IPS-18a (cell line): ENCODE results near the gene RXYLT1.
"Not testable (repeated sequence)": the region's sequence is repeated elsewhere in the genome, so short reads cannot be mapped to it uniquely, and the experiment has no call there.

Source experiments
- H3K27ac ChIP-seq: one replicate; pipeline ENCODE4 v1.5.1; 2013; ENCODE audit warnings: low read length
- H3K27me3 ChIP-seq: one replicate; pipeline ENCODE4 v1.6.1; 2013; ENCODE audit warnings: mild to moderate bottlenecking, low read length; ENCODE audit not compliant: control insufficient read depth, insufficient read depth
- H3K36me3 ChIP-seq: one replicate; pipeline ENCODE4 v1.6.1; 2013; ENCODE audit warnings: low read depth, low read length; ENCODE audit not compliant: control insufficient read depth
- H3K4me1 ChIP-seq: one replicate; pipeline ENCODE4 v1.6.1; 2013; ENCODE audit warnings: low read depth, low read length; ENCODE audit not compliant: control insufficient read depth
- H3K4me3 ChIP-seq: one replicate; pipeline ENCODE4 v1.5.1; 2013; ENCODE audit warnings: low read length
- H3K9ac ChIP-seq: one replicate; pipeline ENCODE4 v1.6.1; 2013; ENCODE audit warnings: mild to moderate bottlenecking, low read length, moderate library complexity
- H3K9me3 ChIP-seq: one replicate; pipeline ENCODE4 v1.6.1; 2013; ENCODE audit warnings: low read depth, low read length; ENCODE audit not compliant: control insufficient read depth

RXYLT1 gene

DNA sequence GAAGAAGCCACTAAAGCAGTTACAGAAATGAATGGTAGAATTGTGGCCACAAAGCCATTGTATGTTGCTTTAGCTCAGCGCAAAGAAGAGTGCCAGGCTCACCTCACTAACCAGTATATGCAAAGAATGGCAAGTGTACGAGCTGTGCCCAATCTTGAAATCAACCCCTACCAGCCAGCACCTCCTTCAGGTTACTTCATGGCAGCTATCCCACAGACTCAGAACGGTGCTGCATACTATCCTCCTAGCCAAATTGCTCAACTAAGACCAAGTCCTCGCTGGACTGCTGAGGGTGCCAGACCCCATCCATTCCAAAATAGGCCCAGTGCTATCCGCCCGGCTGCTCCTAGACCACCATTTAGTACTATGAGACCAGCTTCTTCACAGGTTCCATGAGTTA, 43.3 kb downstream of the RXYLT1 start:
- H3K9ac ChIP-seq = no peak overlapping the region
- H3K4me1 ChIP-seq = no peaks in the 10 kb centered on the region
- no peak overlapping the region for H3K27ac ChIP-seq
- no peak overlapping the region for H3K4me3 ChIP-seq
- no peaks in the 10 kb centered on the region for H3K27me3 ChIP-seq
- H3K36me3 ChIP-seq = no peaks in the 10 kb centered on the region
- no peaks in the 10 kb centered on the region for H3K9me3 ChIP-seq

DNA sequence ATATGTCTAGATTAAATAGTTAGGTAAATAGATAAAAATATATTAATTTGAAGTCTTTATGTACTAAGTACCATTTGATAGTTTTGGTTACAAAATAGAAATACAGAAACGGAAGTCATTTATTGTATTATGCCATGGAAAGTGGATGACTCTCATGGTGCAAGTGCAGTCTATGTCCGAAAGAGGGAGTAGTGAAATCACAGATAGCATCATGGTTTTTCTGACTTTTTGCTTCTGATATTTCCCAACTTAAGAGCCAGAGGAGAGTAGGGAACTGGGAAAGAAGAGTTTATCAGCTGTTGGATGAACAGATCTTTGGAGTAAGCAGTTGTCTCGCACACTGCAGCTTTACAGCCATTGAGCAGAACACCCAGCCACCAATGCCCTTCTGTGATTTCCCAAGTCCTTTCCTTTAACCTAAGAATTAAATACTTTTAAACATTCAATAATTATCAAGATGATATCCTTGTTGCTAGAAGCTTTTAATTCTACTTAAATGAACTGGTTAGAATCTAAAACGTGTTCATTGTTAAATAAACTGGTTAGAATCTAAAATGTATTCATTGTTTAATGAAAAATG, 46.4 kb downstream of the RXYLT1 start:
- H3K4me3 ChIP-seq = no peak overlapping the region

DNA sequence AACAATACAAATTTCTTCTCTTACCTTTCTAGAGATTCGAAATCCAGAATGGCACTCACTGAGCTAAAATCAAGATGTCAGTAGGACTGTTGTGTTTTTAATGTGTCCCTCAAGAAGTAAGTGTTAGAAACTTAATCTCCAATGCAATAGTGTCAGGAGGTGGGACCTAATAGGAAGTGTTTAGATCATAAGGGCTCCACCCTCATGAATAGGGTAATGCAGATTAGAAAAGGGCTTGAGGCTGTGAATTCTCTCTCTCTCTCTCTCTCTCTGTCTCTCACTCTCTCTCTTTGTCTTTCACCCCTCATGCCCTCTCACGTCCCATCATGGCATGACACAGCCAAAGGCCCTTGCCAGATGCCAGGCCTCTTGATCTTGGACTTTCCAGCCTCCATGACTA, 49.2 kb downstream of the RXYLT1 start:
- no peaks in the 10 kb centered on the region for H3K27me3 ChIP-seq
- H3K36me3 ChIP-seq = no peaks in the 10 kb centered on the region
- no peak overlapping the region for H3K9ac ChIP-seq
- H3K4me3 ChIP-seq = no peak overlapping the region
- no peaks in the 10 kb centered on the region for H3K4me1 ChIP-seq
- H3K27ac ChIP-seq = no peak overlapping the region
- H3K9me3 ChIP-seq = no peaks in the 10 kb centered on the region

More for the DNA sequence above, 46.4 kb downstream of the RXYLT1 start:
- no peaks in the 10 kb centered on the region for H3K36me3 ChIP-seq
- H3K27ac ChIP-seq = no peak overlapping the region
- H3K27me3 ChIP-seq = no peaks in the 10 kb centered on the region
- no peak overlapping the region for H3K9ac ChIP-seq
- no peaks in the 10 kb centered on the region for H3K4me1 ChIP-seq
- no peaks in the 10 kb centered on the region for H3K9me3 ChIP-seq

DNA sequence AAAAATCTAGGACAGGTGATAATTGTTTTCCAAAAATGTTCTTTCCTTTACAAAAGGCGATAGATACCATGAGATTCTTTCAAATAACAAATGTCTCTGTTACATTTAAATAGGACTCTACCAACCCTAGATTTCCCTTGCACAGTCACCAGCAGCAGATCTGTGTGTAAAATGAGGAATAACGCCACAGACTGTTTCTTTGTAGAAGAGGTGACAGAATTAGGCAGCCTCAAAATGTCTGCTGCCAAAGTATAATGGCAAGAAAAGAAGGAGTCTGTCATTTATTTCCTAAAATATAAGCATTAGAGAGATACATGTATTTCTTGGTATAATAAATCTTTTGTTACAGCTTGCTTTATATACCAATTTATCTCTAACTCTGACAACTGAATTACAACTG, 56.3 kb downstream of the RXYLT1 start:
- Histone ChIP-seq H3K36me3 (no peaks in the 10 kb centered on the region), H3K4me3 (no peak overlapping the region), H3K27me3 (no peaks in the 10 kb centered on the region), H3K9ac (no peak overlapping the region), H3K9me3 (no peaks in the 10 kb centered on the region), H3K27ac (no peak overlapping the region), H3K4me1 (no peaks in the 10 kb centered on the region)

DNA sequence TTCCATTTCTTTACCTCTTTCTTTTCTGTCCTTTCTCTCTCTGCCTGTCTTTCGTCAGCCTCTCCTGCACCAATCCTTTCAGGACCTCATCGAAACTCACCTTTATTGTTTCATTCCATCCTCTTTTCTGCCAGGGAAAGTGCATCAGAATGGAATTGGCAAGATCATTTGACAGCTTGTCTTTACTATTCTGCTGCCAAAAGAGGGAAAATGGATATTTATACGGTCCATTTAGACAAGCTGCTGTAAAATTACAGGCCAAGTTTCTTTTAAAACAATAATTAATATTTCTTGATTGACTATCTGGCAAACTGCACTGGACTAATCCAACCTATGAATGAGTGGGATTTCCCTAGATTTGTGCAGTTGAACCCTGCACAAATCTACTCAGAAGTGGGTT, 57.2 kb downstream of the RXYLT1 start:
- Histone ChIP-seq H3K4me1 (no peaks in the 10 kb centered on the region), H3K9ac (no peak overlapping the region), H3K27ac (no peak overlapping the region), H3K27me3 (no peaks in the 10 kb centered on the region), H3K9me3 (no peaks in the 10 kb centered on the region), H3K4me3 (no peak overlapping the region), H3K36me3 (no peaks in the 10 kb centered on the region)

DNA sequence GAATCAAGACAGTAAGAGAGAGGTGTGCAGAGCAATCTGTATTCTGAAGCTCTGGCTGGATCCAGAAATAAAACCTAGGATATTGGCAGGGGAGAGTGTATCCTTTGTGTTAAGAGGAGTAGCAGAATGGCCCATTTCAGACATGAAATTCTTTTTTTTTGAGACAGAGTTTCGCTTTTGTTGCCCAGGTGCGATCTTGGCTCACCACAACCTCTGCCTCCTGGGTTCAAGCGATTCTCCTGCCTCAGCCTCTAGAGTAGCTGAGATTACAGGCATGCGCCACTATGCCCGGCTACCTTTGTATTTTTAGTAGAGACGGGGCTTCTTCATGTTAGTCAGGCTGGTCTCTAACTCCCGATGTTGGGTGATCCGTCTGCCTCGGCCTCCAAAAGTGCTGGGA, 58.7 kb downstream of the RXYLT1 start:
- Histone ChIP-seq H3K27me3 (no peaks in the 10 kb centered on the region), H3K27ac (no peak overlapping the region), H3K4me1 (no peaks in the 10 kb centered on the region), H3K4me3 (no peak overlapping the region), H3K36me3 (no peaks in the 10 kb centered on the region), H3K9me3 (no peaks in the 10 kb centered on the region), H3K9ac (no peak overlapping the region)

DNA sequence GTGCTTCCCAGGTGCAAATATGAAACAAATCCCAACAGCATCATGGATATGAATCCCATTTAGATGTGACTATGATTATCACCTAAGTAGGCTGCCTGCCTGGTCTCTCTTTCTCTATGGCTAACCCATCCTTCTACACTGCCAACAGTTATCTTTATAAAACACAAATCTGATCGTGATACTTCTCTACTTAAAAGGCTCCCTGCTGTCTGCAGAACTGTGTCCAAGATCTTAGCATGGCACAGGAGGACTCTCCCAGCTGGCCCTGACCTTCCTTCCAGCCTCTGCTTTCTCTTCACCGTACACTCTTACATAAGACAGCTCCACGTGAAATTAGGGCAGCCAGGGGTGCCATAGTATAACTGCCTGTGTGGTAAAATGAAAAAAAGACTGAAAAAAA, 61.3 kb downstream of the RXYLT1 start:
- H3K27me3 ChIP-seq = peaks cover 15% of the 10 kb centered on the region
- peaks cover 7% of the 10 kb centered on the region for H3K4me1 ChIP-seq
- H3K36me3 ChIP-seq = no peaks in the 10 kb centered on the region
- H3K27ac ChIP-seq = no peak overlapping the region
- no peaks in the 10 kb centered on the region for H3K9me3 ChIP-seq
- no peak overlapping the region for H3K4me3 ChIP-seq
- H3K9ac ChIP-seq = no peak overlapping the region

DNA sequence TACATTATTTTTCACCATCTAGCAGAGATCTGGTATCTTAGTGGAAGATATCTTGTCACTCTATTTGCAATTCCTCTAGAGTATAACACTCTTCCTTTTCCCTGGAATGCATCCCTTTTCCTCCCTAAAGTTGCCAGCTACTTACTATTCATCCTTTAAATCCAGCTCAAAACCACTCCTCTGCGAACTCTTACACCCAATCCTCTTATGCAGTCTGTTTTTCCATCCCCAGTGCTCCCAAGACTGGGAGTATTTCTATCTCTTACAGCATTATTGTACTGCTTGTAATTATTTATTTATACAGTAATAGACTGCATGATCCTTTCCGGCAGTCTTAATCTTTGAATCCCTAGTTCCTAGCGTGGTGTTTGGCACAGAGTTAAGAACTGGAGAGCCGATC, 61.9 kb downstream of the RXYLT1 start:
- Histone ChIP-seq H3K36me3 (no peaks in the 10 kb centered on the region), H3K4me3 (no peak overlapping the region), H3K9ac (no peak overlapping the region), H3K27me3 (peaks cover 16% of the 10 kb centered on the region), H3K27ac (no peak overlapping the region), H3K9me3 (no peaks in the 10 kb centered on the region), H3K4me1 (peaks cover 7% of the 10 kb centered on the region)

DNA sequence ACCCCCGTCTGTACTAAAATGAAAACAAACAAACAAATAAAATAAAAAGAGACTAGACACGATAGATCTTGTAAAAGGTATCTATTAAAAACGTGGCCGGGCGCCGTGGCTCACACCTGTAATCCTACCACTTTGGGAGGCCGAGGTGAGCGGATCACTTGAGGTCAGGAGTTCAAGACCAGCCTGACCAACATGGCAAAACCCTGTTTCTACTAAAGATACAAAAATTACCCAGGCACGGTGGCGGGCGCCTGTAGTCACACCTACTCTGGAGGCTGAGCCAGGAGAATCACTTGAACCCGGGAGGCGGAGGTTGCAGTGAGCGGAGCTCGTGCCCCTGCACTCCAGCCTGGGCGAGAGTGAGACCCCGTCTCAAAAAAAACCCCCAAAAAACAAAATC, 63.0 kb downstream of the RXYLT1 start:
- H3K9ac ChIP-seq = peak overlapping the region; percentile 63
- not testable (repeated sequence) for H3K4me1 ChIP-seq, H3K27ac ChIP-seq, H3K36me3 ChIP-seq, H3K9me3 ChIP-seq
- H3K27me3 ChIP-seq = peaks cover 16% of the 10 kb centered on the region
- peak overlapping the region; percentile 81 for H3K4me3 ChIP-seq

DNA sequence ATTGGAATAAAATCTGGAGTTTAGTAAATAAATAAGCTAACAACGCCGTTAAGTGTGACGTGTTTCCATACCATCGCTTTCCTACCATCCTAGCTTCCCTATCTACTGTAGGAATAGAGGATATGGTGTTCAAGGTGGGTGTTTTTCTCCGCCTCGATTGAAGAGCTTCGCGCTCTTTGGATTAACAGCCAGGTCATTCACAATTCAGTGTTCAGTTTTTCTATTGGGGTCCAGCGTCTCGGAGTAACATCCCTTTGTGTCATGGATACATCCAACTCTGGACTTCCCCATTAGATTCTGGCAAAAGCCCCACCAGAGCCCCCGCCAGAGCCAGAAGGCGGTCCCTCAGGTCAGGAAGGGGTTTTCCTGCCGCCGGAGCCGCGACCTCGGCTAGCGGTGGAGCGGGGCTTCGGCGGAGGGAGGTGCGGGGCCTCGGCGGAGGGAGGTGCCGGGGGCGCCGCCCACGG, 63.6 kb downstream of the RXYLT1 start:
- H3K9ac ChIP-seq = peak overlapping the region; percentile 63
- H3K27ac ChIP-seq = no peak overlapping the region
- H3K9me3 ChIP-seq = no peaks in the 10 kb centered on the region
- peaks cover 7% of the 10 kb centered on the region for H3K4me1 ChIP-seq
- H3K27me3 ChIP-seq = peaks cover 16% of the 10 kb centered on the region
- H3K4me3 ChIP-seq = peak overlapping the region; percentile 81
- no peaks in the 10 kb centered on the region for H3K36me3 ChIP-seq

DNA sequence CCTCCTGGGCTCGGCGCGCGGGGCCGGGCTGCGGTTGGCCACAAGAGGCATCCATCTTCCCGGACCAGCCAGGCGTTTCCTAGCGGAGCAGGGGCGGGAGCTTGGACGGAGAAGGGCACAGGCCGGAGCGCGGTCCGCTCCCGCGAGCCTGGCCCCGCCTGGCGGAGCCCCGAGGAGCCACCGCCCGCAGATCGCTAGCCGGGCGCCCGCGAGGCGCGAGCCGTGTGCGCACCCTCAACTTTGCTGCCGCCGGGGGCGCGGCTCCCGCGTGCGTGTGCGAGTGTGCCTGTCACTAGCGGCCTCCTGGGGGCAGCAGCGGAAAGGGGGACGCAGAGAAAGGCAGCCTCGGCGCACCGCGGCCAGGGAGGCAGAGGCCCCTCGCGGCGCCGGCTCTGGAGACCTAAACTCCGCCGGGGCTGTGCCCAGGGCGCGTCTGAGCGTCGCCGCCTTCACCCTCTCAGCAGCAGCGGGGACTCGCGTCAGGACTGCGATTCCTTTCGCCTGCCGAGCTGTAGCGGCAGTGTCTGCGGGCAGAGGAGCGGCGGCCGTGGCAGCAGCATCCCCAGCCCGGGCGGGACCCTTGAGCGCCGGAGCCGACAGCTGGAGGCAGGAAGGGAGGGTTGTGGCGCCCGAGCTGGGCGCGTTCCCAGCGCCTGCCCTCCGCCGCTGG, 64.1 kb downstream of the RXYLT1 start:
- peak overlapping the region; percentile 81 for H3K4me3 ChIP-seq
- peak overlapping the region; percentile 63 for H3K9ac ChIP-seq
- H3K36me3 ChIP-seq = no peaks in the 10 kb centered on the region
- no peak overlapping the region for H3K27ac ChIP-seq
- H3K4me1 ChIP-seq = peaks cover 7% of the 10 kb centered on the region
- peaks cover 16% of the 10 kb centered on the region for H3K27me3 ChIP-seq
- H3K9me3 ChIP-seq = no peaks in the 10 kb centered on the region
